DOHH2 (cell line): Measurements from ENCODE around the gene CHN2.

ENCODE experiments used
- H3F3A ChIP-seq: fragments of 200-600 bp; sonication (generic), shearing (Covaris generic); 2 replicates; pipeline ENCODE4 v1.6.0; 2016; ENCODE audit warnings: antibody characterized with exemption, mild to moderate bottlenecking; ENCODE audit not compliant: control insufficient read depth, insufficient read depth
- H3K27ac ChIP-seq: fragments of 200-600 bp; sonication (generic); 2 replicates; pipeline ENCODE4 v1.5.1; 2014; ENCODE audit warnings: low read depth, mild to moderate bottlenecking, low read length, moderate library complexity
- H3K27me3 ChIP-seq: fragments of 200-600 bp; sonication (generic); 2 replicates; pipeline ENCODE4 v1.6.1; 2014; ENCODE audit warnings: mild to moderate bottlenecking, low read length, mixed read lengths; ENCODE audit not compliant: control insufficient read depth
- H3K36me3 ChIP-seq: fragments of 200-600 bp; sonication (generic); 2 replicates; pipeline ENCODE4 v1.6.1; 2014; ENCODE audit warnings: mild to moderate bottlenecking, low read length, moderate library complexity, mixed read lengths; ENCODE audit not compliant: control insufficient read depth
- H3K4me1 ChIP-seq: fragments of 200-600 bp; sonication (generic); 2 replicates; pipeline ENCODE4 v1.6.1; 2014; ENCODE audit warnings: mild to moderate bottlenecking, low read length, mixed read lengths; ENCODE audit not compliant: control insufficient read depth
- H3K4me2 ChIP-seq: fragments of 200-600 bp; sonication (generic); 2 replicates; pipeline ENCODE4 v1.6.0; 2014; ENCODE audit warnings: mild to moderate bottlenecking, low read length, moderate library complexity
- H3K4me3 ChIP-seq: fragments of 200-600 bp; sonication (generic); 2 replicates; pipeline ENCODE4 v1.5.1; 2014; ENCODE audit warnings: mild to moderate bottlenecking, low read length, mixed read lengths
- H3K79me2 ChIP-seq: fragments of 200-600 bp; sonication (generic); 2 replicates; pipeline ENCODE4 v1.6.1; 2014; ENCODE audit warnings: mild to moderate bottlenecking, low read length, mixed read lengths; ENCODE audit not compliant: control insufficient read depth
- H3K9me2 ChIP-seq: fragments of 200-600 bp; sonication (generic); replicated peaks from 2 replicates; pipeline ENCODE4 v1.6.1; 2014; ENCODE audit warnings: mild to moderate bottlenecking, low read length, mixed read lengths; ENCODE audit not compliant: control insufficient read depth
- H3K9me3 ChIP-seq: fragments of 200-600 bp; sonication (generic); 2 replicates; pipeline ENCODE4 v1.6.1; 2014; ENCODE audit warnings: antibody characterized with exemption, low read length, mixed read lengths; ENCODE audit not compliant: control insufficient read depth, insufficient read depth
- H4K20me1 ChIP-seq: fragments of 200-600 bp; sonication (generic); 2 replicates; pipeline ENCODE4 v1.6.0; 2014; ENCODE audit warnings: low read depth, mild to moderate bottlenecking, antibody characterized with exemption, low read length, moderate library complexity; ENCODE audit not compliant: control insufficient read depth, insufficient read depth
- EZH2phosphoT487 ChIP-seq: fragments of 200-600 bp; sonication (generic); IDR thresholded peaks from 2 replicates; pipeline ENCODE4 v1.6.1; 2017; ENCODE audit warnings: borderline replicate concordance, mild to moderate bottlenecking, antibody characterized with exemption, low read length, moderate library complexity, mixed read lengths
- TF ChIP-seq, protein P1 (sequence below): fragments of 200-600 bp; sonication (generic); IDR thresholded peaks from one replicate; pipeline ENCODE4 v1.5.1; 2014; ENCODE audit warnings: antibody characterized with exemption, mild to moderate bottlenecking, low read depth, low read length; ENCODE audit not compliant: poor library complexity, severe bottlenecking

The CHN2 gene

DNA sequence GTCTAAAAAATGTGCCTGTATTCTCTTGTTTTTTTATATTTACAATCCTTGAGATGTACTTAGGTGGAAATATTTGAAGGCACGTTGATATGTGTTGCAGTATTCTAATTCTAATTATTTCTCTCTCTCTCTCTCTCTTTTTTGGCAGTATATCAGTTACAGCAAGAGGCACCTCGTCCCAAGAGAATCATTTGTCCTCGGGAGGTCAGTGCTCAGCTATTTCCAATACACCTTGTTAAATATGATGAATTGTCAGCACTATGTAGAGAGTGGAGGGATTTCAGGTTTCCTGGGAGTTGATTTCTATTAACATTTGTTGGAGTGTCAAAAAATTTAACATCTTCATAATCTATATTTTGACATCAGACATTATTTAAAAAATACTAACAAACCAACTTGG, 173.2 kb downstream of the CHN2 start:
- no peaks in the 10 kb centered on the region for H3K9me2 ChIP-seq
- H3F3A ChIP-seq, result no peaks in the 10 kb centered on the region
- no peaks in the 10 kb centered on the region for H4K20me1 ChIP-seq
- H3K79me2 ChIP-seq, result no peaks in the 10 kb centered on the region
- no peak overlapping the region for H3K4me2 ChIP-seq
- H3K9me3 ChIP-seq, result no peaks in the 10 kb centered on the region
- H3K4me3 ChIP-seq, result no peak overlapping the region
- H3K27me3 ChIP-seq, result no peaks in the 10 kb centered on the region
- no peaks in the 10 kb centered on the region for H3K36me3 ChIP-seq
- no peak for TF ChIP-seq EZH2phosphoT487
- TF ChIP-seq, protein P1, sequence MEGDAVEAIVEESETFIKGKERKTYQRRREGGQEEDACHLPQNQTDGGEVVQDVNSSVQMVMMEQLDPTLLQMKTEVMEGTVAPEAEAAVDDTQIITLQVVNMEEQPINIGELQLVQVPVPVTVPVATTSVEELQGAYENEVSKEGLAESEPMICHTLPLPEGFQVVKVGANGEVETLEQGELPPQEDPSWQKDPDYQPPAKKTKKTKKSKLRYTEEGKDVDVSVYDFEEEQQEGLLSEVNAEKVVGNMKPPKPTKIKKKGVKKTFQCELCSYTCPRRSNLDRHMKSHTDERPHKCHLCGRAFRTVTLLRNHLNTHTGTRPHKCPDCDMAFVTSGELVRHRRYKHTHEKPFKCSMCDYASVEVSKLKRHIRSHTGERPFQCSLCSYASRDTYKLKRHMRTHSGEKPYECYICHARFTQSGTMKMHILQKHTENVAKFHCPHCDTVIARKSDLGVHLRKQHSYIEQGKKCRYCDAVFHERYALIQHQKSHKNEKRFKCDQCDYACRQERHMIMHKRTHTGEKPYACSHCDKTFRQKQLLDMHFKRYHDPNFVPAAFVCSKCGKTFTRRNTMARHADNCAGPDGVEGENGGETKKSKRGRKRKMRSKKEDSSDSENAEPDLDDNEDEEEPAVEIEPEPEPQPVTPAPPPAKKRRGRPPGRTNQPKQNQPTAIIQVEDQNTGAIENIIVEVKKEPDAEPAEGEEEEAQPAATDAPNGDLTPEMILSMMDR, result no peak
- no peak overlapping the region for H3K27ac ChIP-seq
- H3K4me1 ChIP-seq, result no peaks in the 10 kb centered on the region

DNA sequence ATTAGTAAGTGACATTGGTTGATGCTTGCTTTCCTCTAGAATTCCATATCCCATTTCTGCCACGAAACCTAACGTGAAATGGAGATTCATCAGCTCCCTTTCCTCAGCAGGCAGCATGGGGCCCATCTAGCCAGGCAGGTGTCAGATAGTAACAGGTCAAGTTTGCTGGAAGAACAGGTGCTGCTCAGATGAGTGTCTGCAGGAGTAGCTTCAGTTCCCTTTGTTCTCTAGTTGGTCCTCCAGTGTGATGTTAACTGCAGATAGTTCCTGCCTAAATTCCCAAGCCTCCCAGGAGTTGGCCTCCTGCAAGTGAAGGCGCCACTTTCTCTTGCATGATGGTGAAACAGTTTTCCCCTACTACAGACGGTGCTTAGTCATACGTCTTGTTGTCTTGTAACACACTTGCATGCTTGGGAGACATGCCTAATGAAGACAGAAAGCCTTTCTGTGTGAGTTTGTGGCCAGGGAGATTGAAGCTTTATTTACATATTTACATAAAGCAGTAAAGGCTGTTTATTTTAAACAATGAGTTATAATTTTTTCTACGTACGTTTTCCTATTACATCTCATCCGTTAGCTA, 175.4 kb downstream of the CHN2 start:
- Histone ChIP-seq H3K9me2 (no peaks in the 10 kb centered on the region), H3F3A (no peaks in the 10 kb centered on the region), H4K20me1 (no peaks in the 10 kb centered on the region), H3K9me3 (no peaks in the 10 kb centered on the region), H3K79me2 (no peaks in the 10 kb centered on the region), H3K4me2 (no peak overlapping the region), H3K36me3 (no peaks in the 10 kb centered on the region), H3K27me3 (no peaks in the 10 kb centered on the region), H3K4me3 (no peak overlapping the region), H3K27ac (no peak overlapping the region), H3K4me1 (no peaks in the 10 kb centered on the region)
- TF ChIP-seq EZH2phosphoT487, result no peak
- TF ChIP-seq, protein P1, result no peak

DNA sequence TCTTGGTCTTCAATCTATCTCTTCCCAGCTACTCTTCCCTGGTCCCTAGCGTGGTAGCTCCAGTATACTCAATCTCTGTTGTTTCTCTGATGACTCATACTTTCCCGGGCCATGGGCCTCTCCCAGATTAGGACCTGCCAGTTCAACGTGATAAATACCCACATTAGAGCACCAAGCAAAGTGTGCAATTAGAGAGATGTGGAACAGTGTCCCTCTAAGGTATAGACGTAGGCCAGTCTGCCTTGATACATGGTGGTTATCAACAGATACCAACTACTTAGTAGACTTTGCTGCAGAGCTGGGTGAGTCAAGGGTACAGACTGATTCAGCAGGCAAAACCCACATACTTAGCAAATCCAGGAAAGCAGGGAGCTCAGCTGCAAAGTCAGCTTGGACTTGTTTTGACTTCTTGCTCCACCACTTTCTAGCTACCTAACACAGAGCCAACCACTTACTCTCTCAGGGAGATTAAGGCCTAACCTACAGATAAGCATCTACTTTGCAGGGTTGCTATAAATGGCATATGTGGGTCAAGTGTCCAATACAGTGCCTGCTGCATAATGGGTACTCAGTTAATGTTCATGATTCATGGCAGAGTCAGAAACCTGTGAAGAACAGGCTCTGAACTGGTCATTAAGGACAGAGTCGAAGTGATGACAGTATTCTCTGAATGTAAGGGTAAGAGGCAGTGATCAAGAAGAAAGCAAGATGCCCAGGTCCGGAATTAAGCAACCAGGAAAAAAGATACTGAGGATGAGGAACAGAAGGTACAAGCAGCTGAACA, 176.1 kb downstream of the CHN2 start:
- H3K79me2 ChIP-seq, result no peaks in the 10 kb centered on the region
- no peak overlapping the region for H3K27ac ChIP-seq
- no peak for TF ChIP-seq EZH2phosphoT487
- TF ChIP-seq, protein P1, result no peak

More for the DNA sequence above, 176.1 kb downstream of the CHN2 start:
- Histone ChIP-seq H3K4me2 (no peak overlapping the region), H3K9me2 (no peaks in the 10 kb centered on the region), H3F3A (no peaks in the 10 kb centered on the region), H3K4me1 (no peaks in the 10 kb centered on the region), H3K36me3 (no peaks in the 10 kb centered on the region), H4K20me1 (no peaks in the 10 kb centered on the region), H3K9me3 (no peaks in the 10 kb centered on the region), H3K27me3 (no peaks in the 10 kb centered on the region), H3K4me3 (no peak overlapping the region)
